HL-60 (cell line): ENCODE data around the gene PAGR1.

ENCODE experiments used
- POLR2AphosphoS5 ChIP-seq: IDR thresholded peaks from 2 replicates; pipeline ENCODE4 v1.6.1; 2012; ENCODE audit warnings: low read depth
- TF ChIP-seq, protein P1 (sequence below): IDR thresholded peaks from one replicate; pipeline ENCODE4 v1.5.1; 2011; ENCODE audit warnings: low read length, control low read depth, inconsistent platforms; ENCODE audit not compliant: insufficient read depth
- TF ChIP-seq, protein P2 (sequence below): IDR thresholded peaks from 2 replicates; pipeline ENCODE4 v1.6.1; 2012; ENCODE audit warnings: low read depth; ENCODE audit not compliant: insufficient replicate concordance

DNA sequence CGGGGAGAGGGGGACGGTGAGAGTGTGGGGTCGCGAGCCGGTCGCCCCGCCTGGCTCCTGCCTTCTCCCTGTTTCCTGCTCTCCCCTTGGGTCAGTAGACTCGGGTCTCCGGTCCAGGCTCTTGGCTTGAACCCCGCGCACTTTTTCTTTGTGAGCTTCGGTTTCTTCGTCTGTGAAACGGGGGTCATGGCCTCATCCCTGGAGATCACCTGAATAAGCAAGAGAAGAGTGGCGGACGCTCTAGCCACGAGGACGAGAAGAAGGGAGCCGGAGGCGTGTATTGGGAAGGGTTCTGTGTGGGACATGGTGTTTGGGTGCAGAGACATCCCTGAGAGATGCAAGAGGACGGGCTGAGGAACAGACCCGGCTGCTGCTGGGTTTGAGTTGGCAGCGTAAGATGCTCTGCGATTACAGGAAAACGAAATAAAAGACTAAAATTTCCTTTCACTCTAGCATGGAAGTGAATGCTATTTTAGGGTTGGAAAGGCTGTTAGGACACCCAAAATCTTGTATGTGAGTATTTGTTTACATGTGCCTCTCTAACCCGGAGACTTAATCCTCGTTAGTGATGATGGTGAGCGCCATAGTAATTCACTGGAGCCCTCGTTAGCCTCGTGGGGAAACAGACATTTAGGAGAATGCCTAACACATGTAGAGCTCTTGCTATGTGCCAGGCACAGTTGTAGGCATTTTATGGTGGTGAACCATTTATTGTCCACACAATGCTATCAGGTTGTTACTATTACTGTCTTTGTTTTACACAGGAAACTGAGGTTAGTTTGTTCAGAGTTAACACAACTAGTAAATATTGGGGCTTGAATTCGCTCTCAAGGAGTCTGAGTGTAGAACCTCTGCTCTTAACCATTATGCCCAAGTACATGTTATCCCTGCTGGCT lies 24.8 kb upstream of the PAGR1 start:
- TF ChIP-seq, protein P1, sequence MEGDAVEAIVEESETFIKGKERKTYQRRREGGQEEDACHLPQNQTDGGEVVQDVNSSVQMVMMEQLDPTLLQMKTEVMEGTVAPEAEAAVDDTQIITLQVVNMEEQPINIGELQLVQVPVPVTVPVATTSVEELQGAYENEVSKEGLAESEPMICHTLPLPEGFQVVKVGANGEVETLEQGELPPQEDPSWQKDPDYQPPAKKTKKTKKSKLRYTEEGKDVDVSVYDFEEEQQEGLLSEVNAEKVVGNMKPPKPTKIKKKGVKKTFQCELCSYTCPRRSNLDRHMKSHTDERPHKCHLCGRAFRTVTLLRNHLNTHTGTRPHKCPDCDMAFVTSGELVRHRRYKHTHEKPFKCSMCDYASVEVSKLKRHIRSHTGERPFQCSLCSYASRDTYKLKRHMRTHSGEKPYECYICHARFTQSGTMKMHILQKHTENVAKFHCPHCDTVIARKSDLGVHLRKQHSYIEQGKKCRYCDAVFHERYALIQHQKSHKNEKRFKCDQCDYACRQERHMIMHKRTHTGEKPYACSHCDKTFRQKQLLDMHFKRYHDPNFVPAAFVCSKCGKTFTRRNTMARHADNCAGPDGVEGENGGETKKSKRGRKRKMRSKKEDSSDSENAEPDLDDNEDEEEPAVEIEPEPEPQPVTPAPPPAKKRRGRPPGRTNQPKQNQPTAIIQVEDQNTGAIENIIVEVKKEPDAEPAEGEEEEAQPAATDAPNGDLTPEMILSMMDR: no peak
- TF ChIP-seq, protein P2, sequence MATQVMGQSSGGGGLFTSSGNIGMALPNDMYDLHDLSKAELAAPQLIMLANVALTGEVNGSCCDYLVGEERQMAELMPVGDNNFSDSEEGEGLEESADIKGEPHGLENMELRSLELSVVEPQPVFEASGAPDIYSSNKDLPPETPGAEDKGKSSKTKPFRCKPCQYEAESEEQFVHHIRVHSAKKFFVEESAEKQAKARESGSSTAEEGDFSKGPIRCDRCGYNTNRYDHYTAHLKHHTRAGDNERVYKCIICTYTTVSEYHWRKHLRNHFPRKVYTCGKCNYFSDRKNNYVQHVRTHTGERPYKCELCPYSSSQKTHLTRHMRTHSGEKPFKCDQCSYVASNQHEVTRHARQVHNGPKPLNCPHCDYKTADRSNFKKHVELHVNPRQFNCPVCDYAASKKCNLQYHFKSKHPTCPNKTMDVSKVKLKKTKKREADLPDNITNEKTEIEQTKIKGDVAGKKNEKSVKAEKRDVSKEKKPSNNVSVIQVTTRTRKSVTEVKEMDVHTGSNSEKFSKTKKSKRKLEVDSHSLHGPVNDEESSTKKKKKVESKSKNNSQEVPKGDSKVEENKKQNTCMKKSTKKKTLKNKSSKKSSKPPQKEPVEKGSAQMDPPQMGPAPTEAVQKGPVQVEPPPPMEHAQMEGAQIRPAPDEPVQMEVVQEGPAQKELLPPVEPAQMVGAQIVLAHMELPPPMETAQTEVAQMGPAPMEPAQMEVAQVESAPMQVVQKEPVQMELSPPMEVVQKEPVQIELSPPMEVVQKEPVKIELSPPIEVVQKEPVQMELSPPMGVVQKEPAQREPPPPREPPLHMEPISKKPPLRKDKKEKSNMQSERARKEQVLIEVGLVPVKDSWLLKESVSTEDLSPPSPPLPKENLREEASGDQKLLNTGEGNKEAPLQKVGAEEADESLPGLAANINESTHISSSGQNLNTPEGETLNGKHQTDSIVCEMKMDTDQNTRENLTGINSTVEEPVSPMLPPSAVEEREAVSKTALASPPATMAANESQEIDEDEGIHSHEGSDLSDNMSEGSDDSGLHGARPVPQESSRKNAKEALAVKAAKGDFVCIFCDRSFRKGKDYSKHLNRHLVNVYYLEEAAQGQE: no peak
- TF ChIP-seq POLR2AphosphoS5: no peak
